Measurements from ENCODE around the gene SRSF8.
A peak's percentile ranks its signal among the peaks of the same experiment; 100 is the strongest.

The SRSF8 gene

DNA sequence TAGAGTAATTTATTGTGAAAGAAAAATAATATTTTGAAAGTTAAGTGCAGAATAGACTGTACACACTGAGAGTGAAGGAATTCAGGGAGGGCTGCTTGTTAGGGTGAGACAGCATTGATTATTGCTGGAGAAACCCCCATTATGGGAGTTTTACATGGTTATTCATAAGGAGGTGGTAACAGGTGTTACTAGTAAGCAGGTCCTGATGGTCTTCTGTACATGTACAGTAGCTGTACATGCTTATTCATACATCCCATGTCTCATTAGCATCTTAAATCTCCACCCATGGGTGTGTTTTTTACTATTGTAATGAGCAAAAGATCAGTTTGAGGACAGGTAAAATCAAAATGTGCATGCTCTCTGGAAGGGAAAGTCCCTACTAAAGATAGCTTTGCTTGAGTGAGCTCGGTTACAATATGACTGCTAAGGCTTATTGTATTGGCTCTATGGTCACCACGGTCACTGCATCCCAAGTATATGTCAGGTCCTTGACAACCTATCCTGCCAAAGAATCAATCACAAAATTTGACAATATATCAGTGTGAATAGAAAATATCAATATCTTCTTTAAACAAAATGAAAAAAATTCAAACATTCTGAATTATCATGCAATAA, 11.3 kb upstream of the SRSF8 start:
- TF ChIP-seq POLR2A (IDR thresholded peaks at IDR 0.05; ENCODE audit: low read length) (no peak), GATA1 (IDR thresholded peaks at IDR 0.05; ENCODE audit: low read depth, low read length) (no peak)
- no peak for DNase-seq

DNA sequence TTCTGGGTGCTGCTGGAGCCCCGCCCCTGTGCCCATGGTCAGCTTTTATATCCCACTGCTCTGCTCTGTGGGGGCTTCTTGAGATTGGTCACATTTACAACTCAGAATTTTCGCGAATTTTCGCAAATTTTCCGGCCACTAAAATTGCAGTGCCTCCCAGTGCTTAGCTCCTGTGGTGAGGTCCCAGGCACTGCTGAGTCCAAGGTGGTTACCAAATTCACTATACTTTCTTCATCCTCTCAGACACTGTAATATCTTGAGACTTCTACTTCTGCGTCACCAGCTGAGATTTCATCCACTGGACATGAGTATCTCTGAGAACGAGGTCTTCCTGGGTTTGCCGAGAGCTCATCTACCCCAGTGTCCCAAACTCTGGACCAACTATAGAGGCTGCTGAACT, 8.8 kb upstream of the SRSF8 start:
- no peak for TF ChIP-seq POLR2A (IDR thresholded peaks at IDR 0.05; ENCODE audit: low read length)
- no peak for TF ChIP-seq GATA1 (IDR thresholded peaks at IDR 0.05; ENCODE audit: low read depth, low read length)
- no peak for DNase-seq

DNA sequence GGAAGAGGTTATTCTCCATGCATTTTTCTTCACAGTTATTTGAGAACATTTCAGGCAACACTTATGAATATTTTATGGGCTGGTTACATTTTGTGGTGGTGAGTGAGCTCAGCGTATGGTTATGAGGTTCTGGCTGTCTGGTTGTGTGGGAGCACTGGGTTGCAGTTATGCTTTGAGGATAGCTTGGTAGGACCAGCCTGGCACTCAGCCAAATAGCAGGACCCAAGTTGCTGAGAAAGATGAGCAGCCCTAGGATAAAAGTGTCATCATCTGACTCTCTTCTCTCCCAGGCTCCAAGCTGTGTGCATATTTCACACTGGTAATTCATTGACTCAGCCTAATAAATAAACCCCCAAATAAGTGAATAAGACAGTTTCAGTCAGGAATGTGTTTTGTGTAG, 8.1 kb upstream of the SRSF8 start:
- TF ChIP-seq GATA1 (IDR thresholded peaks at IDR 0.05; ENCODE audit: low read depth, low read length) (no peak), POLR2A (IDR thresholded peaks at IDR 0.05; ENCODE audit: low read length) (no peak)
- DNase-seq, result no peak

DNA sequence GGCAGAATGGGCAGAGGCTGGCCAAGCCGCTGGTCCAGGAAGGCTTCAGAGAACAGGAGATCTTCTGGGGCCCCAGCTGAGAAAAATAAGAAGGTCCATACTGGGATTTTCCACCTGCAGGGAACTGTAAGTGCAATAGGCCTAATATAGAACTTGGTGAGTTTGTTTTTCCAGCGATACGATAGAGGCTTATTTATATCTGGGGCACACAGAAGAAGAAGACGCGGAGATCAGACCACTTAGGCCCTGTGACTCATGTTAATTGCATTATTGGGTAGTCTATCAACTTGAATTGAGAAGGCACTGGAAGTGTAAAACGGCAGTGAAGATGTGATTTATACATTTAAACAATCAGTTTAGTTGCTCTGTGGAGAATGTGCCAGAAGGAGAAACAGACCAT, 7.7 kb upstream of the SRSF8 start:
- DNase-seq, result no peak
- no peak for TF ChIP-seq GATA1 (IDR thresholded peaks at IDR 0.05; ENCODE audit: low read depth, low read length)
- TF ChIP-seq POLR2A (IDR thresholded peaks at IDR 0.05; ENCODE audit: low read length), result no peak

DNA sequence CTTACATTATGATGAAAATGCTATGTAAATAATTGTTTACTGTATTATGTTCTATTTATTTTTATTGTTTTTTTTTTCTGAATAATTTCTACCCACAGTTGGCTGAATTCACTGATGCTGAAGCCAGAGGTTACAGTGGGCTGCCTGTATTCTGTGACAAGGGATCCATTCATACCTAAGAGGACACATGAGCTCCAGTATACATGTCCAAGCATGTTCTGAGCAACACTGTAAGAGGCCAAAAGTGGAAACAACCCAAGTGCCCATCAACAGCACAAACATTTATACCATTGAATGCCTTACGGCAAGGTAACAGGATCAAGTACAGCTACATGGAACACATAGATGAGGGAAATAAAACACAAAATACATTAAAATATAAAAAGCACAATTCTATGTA, 1.4 kb upstream of the SRSF8 start:
- DNase-seq, result no peak

DNA sequence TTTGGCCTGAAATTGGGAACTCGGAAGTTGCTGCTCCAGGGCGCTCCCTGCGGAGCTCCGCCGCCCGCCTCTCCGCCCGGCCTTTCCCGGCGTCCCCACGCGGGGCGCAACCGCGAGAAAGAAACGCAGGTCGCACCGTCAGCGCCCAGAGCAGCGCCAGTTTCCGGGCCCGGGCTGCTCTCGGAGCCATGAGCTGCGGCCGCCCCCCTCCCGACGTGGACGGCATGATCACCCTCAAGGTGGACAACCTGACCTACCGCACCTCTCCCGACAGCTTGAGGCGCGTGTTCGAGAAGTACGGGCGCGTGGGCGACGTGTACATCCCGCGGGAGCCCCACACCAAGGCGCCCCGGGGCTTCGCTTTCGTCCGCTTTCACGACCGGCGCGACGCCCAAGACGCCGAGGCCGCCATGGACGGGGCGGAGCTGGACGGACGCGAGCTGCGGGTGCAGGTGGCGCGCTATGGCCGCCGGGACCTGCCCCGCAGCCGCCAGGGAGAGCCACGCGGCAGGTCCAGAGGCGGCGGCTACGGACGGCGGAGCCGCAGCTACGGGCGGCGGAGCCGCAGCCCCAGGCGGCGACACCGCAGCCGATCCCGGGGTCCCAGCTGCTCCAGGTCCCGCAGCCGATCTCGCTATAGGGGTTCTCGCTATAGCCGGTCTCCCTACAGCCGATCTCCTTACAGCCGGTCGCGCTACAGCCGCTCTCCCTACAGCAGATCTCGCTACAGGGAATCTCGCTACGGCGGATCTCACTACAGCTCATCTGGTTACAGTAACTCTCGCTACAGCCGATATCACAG, 521 bp downstream of the SRSF8 start:
- peak; percentile 90 for TF ChIP-seq POLR2A (IDR thresholded peaks at IDR 0.05; ENCODE audit: low read length)
- TF ChIP-seq GATA1 (IDR thresholded peaks at IDR 0.05; ENCODE audit: low read depth, low read length), result no peak
- DNase-seq, result peak; percentile 82 to 92

More for the DNA sequence above, 1.4 kb upstream of the SRSF8 start:
- TF ChIP-seq POLR2A (IDR thresholded peaks at IDR 0.05; ENCODE audit: low read length) (no peak), GATA1 (IDR thresholded peaks at IDR 0.05; ENCODE audit: low read depth, low read length) (no peak)

DNA sequence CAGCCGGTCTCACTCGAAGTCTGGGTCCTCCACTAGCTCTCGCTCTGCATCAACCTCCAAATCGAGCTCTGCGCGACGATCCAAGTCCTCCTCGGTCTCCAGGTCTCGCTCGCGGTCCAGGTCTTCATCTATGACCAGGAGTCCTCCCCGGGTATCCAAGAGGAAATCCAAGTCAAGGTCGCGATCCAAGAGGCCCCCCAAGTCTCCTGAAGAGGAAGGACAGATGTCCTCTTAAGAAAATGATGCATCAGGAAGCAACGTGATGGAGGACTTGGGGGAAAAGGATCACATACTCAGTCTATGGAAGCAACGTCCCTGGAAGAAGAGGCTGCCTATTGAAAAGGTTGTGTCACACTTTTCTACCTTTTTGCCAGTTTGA, 1.1 kb downstream of the SRSF8 start:
- DNase-seq, result no peak
- TF ChIP-seq POLR2A (IDR thresholded peaks at IDR 0.05; ENCODE audit: low read length) (no peak), GATA1 (IDR thresholded peaks at IDR 0.05; ENCODE audit: low read depth, low read length) (no peak)

DNA sequence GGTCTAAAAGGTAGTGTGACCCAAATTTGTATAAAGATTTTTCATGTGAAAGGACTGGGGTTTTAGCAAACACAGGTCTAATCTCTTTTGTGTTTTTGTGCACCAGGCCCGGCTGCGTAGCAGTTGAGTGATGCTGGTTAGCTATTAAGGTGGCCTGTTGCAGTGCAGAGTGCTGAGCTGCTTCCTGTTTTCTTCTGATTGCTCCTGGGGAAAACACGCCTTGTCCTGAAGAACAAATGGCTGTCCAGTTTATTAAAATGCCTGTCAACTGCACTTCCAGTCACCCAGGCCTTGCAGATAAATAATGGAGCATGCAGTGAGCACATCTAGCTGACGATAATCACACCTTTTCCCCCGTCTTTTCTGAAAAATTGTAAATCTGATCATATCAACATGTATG, 1.8 kb downstream of the SRSF8 start:
- DNase-seq, result peak; percentile 93 to 96
- no peak for TF ChIP-seq GATA1 (IDR thresholded peaks at IDR 0.05; ENCODE audit: low read depth, low read length)
- TF ChIP-seq POLR2A (IDR thresholded peaks at IDR 0.05; ENCODE audit: low read length), result peak; percentile 94

DNA sequence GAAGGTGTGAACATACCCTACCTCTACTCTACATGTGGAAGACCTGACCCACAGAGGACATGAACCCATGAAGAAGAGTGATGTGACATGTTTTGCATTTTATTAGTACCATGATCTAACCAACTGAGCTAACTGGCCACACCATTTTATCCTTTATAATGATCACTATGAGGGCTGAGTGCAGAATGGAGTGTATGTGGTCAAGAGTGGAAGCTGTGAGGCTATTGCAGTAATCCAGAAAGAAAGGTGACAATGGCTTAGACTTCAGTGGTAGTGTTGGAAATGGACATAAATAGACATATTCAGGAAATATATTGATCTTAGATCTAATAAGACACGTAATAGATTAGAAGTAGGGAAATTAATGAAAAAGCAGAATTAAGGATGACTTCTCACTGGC, 3.8 kb downstream of the SRSF8 start:
- TF ChIP-seq GATA1 (IDR thresholded peaks at IDR 0.05; ENCODE audit: low read depth, low read length) (no peak), POLR2A (IDR thresholded peaks at IDR 0.05; ENCODE audit: low read length) (no peak)
- no peak for DNase-seq

DNA sequence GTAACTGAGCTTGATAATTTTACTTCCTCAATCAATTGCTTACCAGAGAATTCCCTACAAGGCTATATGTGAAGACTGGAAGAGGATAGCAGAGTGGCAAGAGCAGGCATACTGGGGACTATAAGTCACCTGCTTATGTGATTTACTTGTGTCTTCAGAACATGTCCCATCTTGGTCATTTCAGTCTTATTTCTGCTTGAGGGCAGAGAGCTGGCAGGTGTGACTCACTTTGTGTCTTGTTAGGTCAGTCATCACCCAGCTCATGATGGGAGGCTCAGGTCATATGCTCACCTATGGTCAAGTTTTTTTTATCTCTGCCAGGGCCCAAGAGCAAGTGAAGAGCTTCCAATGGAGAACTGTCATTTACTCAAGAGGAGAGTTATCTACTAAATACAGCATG, 6.2 kb downstream of the SRSF8 start:
- no peak for TF ChIP-seq GATA1 (IDR thresholded peaks at IDR 0.05; ENCODE audit: low read depth, low read length)
- no peak for TF ChIP-seq POLR2A (IDR thresholded peaks at IDR 0.05; ENCODE audit: low read length)
- no peak for DNase-seq

DNA sequence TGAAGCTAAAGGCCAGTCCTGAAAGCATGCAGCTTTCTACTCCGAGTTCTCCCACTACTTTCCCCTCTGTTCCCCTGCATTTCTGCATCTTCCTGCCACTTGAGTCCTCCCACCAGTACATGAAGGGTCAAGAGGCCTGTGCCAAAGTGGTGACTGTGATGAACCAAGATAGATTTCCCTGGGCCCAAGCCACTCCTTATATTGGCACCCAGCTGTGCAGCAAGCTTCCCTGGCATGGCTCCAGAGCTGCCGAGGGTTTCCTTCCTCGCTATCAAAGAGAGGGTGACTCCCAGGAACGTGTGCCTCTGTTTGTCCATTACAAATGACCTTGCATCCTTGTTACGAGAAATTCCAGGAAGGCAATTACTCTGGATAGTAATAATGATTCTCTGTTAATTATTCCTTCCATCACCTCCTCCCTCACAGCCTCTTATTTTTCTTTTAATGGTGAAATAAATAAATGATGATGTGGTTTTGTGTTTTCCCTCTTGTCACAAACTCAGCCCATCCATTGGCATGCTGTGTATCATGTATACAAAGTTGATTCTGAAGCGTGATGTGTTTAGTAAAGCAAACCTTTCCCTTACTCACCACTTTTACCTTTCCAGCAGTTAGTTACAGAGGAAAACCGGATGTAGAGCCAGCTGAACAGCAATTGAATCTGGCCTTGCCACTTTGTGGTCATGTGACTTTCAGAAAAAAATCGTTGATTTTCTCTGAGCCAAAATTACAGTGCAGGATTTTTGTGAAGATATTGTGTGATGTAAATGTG, 8.3 kb downstream of the SRSF8 start:
- no peak for TF ChIP-seq GATA1 (IDR thresholded peaks at IDR 0.05; ENCODE audit: low read depth, low read length)
- TF ChIP-seq POLR2A (IDR thresholded peaks at IDR 0.05; ENCODE audit: low read length), result no peak
- peak in 1 of 2 experiments; percentile 39 for DNase-seq

DNA sequence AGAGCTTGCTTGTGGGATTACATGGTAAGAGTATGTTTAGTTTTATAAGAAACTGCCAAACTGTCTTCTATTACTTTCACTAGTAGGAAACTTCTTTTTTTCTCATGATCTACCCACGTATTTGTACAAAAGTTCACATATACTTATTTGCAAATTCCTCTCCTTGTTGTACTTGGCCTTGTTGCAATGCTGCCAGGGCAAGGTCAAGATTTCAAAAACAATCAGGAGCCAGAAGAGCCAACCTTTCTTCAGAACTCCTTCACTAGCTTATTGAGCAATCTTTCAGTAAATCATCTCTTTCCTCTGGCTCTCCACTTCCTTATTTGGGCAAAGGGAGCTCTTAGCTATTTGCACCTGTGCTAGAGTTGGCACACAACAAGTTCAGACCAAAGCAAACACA, 9.7 kb downstream of the SRSF8 start:
- no peak for DNase-seq

DNA sequence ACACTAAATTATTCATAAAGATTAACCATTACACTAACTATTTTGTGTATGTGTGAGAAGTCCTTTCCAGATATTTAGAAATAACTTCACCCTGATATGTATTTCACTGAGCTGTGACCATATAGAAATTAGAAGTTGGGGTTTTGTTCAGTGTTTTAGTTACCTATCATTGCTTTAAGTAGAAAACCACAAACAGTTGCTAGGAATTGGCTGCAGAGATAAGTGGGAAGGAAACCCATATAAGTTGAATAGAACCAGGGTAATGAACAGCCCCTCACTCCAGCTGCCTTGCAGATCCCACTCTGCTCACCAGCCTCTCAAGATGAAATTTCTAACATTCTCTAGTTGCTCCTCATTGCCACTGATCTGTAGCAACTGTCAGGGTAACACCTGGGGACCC, 10.3 kb downstream of the SRSF8 start:
- DNase-seq, result no peak
- TF ChIP-seq GATA1 (IDR thresholded peaks at IDR 0.05; ENCODE audit: low read depth, low read length), result no peak
- TF ChIP-seq POLR2A (IDR thresholded peaks at IDR 0.05; ENCODE audit: low read length), result no peak

More for the DNA sequence above, 9.7 kb downstream of the SRSF8 start:
- no peak for TF ChIP-seq GATA1 (IDR thresholded peaks at IDR 0.05; ENCODE audit: low read depth, low read length)
- TF ChIP-seq POLR2A (IDR thresholded peaks at IDR 0.05; ENCODE audit: low read length), result no peak

DNA sequence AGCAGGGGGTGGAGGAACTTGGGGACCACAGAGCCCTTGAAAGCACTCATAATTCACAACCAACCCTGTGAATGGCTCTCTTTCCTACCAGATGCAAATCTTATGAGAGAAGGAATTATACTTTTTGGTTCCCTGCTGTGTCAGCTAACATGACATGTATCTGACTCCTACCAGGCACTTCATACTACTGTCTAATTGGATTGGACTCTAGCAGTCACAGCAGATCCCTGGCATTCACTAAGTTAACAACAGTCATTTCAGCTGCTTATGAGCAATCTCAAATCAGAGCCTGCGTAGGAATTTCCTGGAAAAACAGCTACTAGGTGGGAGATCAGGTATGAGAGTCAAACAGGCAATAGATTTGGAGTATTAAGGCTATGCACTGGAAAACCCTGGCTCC, 11.8 kb downstream of the SRSF8 start:
- TF ChIP-seq POLR2A (IDR thresholded peaks at IDR 0.05; ENCODE audit: low read length) (no peak), GATA1 (IDR thresholded peaks at IDR 0.05; ENCODE audit: low read depth, low read length) (no peak)
- no peak for DNase-seq
